ENCODE results near the gene POLR1A.

DNA sequence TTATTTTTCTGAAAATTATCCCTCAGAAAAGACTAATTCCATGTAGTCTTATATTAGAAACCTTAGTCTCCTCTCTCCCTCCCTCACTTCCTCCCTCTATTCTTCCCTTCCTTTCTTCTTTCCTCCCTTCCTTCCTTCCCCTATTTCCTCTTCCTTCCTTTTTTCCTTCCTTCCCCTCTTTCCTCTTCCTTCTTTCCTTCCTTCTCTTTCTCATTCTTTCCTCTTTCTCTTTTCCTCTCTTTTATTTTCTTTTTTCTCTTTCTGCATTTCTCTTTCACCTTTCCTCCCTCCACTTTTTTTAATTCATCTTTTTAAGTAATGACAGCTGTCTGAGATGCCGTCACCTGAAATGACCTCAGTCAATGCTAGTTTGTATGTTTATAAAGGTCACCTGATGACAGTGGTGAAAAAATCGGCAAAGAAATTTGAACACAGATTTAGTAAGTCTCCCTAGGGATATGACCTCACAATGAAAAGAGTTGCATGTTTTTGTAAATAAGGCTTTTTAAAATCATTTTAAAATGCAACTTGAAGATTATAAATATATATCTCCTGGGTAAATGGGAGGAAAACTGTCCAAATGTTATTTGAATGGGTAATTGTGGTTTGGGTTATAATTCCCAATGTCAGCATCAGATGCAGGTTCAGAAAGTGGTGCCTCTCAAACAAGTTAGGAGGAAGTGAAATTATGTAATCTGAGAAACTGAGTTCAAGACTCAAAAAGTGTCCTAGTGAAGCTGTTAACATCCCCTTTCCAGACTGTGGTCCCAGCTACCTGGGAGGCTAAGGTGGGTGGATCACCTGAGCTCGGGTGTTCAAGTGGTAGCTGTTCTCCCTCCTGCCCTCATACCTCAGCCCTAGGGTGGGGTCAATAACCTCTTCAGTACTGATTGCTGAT lies 126.6 kb downstream of the POLR1A start:
- TF ChIP-seq, protein P1, sequence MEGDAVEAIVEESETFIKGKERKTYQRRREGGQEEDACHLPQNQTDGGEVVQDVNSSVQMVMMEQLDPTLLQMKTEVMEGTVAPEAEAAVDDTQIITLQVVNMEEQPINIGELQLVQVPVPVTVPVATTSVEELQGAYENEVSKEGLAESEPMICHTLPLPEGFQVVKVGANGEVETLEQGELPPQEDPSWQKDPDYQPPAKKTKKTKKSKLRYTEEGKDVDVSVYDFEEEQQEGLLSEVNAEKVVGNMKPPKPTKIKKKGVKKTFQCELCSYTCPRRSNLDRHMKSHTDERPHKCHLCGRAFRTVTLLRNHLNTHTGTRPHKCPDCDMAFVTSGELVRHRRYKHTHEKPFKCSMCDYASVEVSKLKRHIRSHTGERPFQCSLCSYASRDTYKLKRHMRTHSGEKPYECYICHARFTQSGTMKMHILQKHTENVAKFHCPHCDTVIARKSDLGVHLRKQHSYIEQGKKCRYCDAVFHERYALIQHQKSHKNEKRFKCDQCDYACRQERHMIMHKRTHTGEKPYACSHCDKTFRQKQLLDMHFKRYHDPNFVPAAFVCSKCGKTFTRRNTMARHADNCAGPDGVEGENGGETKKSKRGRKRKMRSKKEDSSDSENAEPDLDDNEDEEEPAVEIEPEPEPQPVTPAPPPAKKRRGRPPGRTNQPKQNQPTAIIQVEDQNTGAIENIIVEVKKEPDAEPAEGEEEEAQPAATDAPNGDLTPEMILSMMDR (IDR thresholded peaks at IDR 0.05; ENCODE audit: poor library complexity): no peak
- no peak for TF ChIP-seq EZH2 (IDR thresholded peaks at IDR 0.05; ENCODE audit: borderline replicate concordance)
